VCaP (cell line): ENCODE results near the gene CNOT3.

Experiments used
- H3K27ac ChIP-seq: fragments of 450-650 bp; 2 replicates; pipeline ENCODE4 v1.5.1; 2017
- CTCF ChIP-seq: fragments of 450-650 bp; conservative IDR thresholded peaks from 2 replicates; pipeline ENCODE4 v1.5.1; 2017; ENCODE audit warnings: mild to moderate bottlenecking, moderate library complexity

The CNOT3 gene

GRCh38 chr19:54197121-54197520, 59.6 kb downstream of the CNOT3 start:
- no peak for TF ChIP-seq CTCF
- no peak overlapping the region for H3K27ac ChIP-seq

GRCh38 chr19:54199401-54199800, 61.8 kb downstream of the CNOT3 start:
- peak overlapping the region; percentile 98 for H3K27ac ChIP-seq
- TF ChIP-seq CTCF, result no peak

GRCh38 chr19:54201172-54201701, 63.7 kb downstream of the CNOT3 start:
- peak overlapping the region; percentile 98 for H3K27ac ChIP-seq
- TF ChIP-seq CTCF, result no peak

GRCh38 chr19:54201980-54202379, 64.4 kb downstream of the CNOT3 start:
- TF ChIP-seq CTCF, result no peak
- H3K27ac ChIP-seq, result peak overlapping the region; percentile 98

- peak overlapping the region; percentile 98 for H3K27ac ChIP-seq
- TF ChIP-seq CTCF, result no peak
Measured at GRCh38 chr19:54203151-54203611, 65.6 kb downstream of the CNOT3 start.

GRCh38 chr19:54204767-54205468, 67.4 kb downstream of the CNOT3 start:
- peak overlapping the region; percentile 98 for H3K27ac ChIP-seq

More at GRCh38 chr19:54204767-54205468, 67.4 kb downstream of the CNOT3 start:
- TF ChIP-seq CTCF, result no peak
